Activated CD4-positive, alpha-beta T cell treated with anti-CD3 and anti-CD28 coated beads, Interleukin-2, amount 50 U/mL, for 4 hours (primary cell): ENCODE results near the gene SZRD1.
"Not testable (repeated sequence)": the region's sequence is repeated elsewhere in the genome, so short reads cannot be mapped to it uniquely, and the experiment has no call there.

Experiments
- DNase-seq, 2 experiments: peaks; one replicate each; pipeline ENCODE4 v3.0.0-alpha.2; 2020

The SZRD1 gene, protein sequence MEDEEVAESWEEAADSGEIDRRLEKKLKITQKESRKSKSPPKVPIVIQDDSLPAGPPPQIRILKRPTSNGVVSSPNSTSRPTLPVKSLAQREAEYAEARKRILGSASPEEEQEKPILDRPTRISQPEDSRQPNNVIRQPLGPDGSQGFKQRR

DNA sequence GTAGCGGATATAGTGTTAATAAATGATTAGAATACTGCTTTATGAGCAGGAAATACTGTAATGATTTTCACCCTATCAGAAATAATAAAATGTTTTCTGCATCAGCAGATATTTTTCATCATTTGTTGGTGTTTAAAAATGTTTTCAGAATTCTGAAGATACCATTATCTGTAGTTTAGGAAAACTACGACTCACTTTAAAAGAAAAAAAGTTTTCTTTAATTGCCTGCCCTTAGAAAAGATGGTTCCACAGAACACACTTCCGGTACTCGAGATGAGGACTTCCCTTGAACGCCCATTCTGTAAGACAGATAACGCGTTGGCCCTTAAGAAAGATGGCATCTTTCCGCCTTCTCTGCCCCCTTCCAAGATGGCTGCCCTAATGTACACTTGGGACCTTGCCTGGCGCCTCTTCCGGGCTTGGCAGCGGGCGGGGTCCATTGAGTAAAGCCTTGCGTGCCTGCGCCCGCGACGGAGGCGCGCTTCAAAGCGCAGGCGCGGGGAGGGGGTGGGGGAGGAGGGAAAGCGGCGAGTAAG, at the start of gene SZRD1:
Gene SZRD1, plus strand, starts transcription at position 521 of the 536 bp plus-strand sequence. CDS start 16 bp downstream, outside the sequence.
- peak; percentile 93 to 94 for DNase-seq

DNA sequence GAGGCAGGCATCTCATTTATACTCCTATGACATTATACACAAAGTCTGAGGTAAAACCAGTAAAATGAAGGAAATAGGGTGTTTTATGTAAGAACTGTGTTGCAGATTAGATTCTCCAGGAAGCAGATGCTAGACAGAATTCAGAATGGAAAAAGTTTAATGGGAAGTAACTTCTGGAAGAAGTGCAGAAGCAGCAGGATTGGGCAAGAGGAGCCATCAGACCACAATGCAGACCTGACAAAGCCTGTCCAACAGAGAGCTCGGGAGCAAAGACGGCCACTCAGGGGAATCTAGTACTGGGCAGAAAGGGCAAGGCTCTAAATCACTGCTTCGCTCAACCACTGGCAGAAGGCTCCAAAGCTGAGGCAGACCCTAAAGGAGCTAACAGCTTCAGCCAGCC, 48.5 kb upstream of the SZRD1 start:
- no peak for DNase-seq

DNA sequence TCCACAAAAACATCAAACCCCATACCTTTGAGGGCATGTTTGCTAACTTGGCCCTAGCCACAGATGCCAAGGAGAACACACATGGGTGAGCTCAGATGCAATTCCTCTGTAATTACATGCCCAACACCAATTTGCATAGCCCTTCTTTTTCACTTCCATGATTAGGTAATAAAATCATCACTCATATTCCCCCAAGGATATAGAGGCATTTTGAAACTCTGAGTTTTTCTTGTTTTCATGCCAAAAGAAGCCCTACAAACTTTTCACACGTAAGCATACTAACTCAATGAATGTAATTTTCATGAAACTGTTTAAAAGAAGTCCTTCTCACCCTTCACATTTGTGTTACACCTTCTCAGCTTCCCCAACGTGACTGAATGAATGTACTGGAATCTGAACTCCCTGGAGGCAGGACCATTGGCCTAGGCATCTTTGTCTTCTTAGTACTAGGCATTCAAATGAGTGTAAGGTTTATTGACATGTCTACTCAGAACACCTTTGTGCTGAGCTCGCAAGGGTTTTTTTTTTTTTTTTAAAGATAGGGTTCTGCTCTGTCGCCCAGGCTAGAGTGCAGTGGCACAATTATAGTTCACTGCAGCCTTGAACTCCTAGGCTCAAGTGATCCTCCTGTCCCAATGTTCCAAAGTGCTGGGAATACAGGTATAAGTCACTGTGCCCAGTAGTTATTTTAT, 45.7 kb upstream of the SZRD1 start:
- no peak for DNase-seq

DNA sequence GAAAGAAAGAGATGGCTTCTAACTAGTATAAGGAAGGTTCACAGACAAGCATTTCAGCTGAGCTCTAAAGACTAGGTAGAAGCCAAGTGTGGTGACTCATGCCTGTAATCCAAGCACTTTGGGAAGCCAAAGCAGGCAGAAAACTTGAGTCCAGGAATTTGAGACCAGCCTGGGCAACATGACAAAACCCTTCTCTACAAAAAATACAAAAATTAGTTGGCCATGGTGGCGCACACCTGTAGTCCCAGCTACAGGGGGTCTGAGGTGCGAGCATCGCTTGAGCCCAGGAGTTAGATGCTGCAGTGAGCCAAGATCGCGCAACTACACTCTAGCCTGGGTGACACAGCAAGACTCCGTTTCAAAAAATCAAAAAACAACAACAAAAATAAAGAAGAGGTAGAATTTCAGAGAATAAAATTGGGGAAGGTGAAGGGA, 42.6 kb upstream of the SZRD1 start:
- DNase-seq, result no peak

DNA sequence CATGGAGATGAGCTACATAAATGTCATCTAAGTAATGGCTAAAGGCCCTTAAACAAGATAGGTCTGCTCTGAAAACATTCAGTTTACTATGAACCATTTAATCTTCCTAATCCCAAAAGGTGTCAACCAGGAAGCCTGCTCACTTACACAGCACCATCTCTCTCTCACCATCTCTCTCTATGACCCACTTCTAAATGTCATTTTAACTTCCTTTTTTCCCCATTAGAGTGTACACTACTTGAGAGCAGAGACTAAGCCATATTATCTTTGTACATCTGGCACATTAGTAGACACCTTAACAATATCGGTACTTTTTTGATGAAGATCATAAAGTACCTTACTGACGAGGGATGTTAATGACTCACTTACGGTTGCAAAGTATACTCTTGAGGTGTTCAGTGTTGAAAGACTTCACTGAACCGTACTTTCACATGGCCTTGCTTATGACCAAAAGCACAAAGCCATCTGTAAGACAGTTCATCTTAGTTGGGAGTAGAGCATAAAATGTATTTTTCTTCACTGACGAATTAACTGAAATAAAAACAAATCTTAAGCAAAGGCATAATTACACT, 40.1 kb upstream of the SZRD1 start:
- no peak for DNase-seq

DNA sequence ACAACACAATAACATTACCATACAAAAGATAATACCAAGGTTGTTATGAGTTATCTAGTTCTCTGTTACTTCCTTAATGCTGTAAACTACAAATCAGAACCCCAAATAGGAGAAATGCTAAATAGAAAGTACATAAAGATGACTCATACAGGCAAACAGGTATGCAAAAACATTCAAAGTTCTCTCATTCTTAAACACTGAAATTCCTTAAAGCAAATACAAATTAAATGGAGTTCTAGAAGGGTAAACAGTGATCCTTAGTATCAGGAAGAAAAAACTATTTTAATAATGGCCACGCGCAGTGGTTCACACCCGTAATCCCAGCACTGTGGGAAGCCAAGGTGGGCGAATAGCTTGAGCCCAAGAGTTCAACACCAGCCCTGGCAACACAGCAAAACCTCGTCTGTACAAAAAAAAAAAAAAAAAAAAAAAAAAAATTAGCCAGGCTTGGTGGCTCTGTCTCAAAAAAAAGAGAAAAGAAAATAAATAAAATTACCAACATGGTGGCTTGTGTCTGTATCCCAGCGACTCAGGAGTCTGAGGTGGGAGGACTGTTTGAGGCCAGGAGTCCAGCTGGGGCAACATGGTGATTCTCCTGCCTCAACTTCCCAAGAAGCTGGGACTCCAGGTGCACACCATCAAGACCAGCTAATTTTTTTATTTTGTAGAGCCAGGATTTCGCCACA, 32.2 kb upstream of the SZRD1 start:
- DNase-seq, result no peak

DNA sequence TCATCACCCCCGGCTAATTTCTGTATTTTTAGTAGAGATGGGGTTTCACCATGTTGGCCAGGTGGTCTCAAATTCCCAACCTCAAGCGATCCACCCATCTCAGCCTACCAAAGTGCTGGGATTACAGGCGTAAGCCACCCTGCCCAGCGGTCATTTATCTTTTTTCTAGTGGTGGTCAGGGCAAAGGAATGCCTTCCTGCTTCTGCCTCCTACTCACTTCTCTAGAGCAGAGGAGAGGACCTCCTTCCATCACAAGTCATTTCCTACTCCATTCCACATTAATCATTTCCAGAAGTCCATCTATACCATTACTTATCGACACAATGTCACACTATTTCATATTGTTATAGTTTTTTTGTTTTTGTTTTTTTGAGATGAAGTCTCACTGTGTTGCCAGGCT, 28.1 kb upstream of the SZRD1 start:
- DNase-seq, result no peak

DNA sequence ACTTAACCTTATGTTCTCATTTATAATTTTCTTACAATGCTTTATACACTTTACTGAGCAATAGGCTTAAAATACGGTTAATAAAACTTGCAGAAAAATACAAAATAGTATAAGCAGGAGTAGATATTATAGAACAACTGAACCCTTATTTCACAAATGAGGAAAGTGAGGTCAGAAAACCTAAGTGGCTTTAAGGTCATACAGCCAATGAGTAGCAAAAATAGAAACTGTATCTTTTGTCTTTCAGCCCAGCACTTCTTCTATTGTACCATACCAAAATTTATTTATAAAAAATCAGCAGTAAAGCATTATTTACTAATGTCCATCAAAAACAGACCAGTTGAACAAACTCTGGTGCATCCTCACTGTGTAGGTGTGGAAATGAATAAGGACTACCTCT, 26.4 kb upstream of the SZRD1 start:
- no peak for DNase-seq

DNA sequence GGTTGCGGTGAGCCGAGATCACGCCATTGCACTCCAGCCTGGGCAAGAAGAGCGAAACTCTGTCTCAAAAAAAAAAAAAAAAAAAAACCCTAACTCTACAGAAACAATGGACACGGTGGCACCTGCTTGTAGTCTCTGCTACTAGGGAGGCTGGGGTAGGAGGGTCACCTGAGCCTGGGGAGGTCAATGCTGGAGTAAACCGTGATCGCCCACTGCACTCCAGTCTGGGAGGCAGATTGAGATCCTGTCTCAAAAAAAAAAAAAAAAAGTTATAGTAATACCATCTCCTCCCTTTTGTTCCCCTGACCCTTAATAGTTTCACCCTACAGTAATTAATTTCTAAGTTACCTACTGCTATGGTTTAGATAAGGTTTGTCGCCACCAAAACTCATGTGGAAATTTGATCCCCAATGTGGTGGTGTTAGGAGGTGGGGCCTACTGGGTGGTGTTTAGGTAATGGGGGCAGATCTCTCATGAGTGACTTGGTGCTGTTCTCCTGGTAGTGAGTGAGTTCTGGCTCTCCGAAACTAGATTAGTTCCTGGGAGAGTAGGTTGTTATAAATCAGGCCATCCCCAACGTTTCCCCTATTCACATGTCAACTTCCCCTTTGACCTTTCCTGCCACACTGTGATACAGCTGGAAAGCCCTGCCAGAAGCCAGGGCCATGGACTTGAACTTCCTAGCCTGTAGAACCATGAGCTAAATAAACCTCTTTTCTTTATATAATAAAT, 24.5 kb upstream of the SZRD1 start:
- DNase-seq, result no peak

DNA sequence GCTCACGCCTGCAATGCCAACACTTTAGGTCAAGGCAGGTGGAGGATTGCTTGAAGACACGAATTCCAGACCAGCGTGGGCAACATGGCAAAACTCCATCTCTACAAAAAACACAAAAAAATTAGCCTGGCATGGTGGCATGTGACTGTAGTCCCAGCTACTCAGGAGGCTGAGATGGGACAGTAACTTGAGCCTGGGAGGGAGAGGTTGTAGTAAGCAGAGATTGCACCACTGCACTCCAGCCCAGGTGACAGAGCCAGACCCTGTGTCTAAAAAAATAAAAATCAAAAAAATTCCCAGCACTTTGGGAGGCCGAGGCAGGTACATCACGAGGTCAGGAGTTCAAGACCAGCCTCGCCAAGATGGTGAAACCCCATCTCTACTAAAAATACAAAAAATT, 23.8 kb upstream of the SZRD1 start:
- not testable (repeated sequence) for DNase-seq

DNA sequence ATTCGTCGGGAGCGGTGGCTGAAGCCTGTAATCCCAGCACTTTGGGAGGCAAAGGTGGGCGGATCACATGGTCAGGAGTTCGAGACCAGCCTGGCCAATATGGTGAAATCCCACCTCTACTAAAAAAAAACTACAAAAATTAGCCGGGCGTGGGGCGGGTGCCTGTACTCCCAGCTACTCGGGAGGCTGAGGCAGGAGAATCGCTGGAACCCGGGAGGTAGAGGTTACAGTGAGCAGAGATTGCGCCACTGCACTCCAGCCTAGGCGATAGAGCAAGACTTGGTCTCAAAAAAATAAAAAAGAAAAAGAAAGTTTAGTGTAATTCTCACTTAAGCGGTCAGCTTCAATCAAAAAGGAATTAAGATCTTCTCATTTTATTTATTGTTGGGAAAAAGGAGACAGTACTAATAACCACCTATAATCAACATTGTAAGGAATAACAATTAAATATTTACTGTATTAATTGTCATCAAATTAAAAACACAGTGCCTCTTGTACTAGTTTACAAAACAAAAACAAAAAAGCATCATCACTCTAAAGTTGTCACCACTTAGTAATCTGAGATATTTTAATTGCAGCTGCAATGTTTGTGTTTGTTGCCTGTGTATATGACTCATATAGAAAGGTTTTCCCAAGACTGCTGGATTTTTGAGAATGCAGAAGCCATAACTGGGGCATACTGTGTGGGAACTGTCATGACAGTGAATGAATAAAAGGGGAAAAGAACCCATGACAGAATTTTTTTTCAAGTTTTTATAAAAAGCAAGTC, 18.4 kb upstream of the SZRD1 start:
- no peak for DNase-seq

DNA sequence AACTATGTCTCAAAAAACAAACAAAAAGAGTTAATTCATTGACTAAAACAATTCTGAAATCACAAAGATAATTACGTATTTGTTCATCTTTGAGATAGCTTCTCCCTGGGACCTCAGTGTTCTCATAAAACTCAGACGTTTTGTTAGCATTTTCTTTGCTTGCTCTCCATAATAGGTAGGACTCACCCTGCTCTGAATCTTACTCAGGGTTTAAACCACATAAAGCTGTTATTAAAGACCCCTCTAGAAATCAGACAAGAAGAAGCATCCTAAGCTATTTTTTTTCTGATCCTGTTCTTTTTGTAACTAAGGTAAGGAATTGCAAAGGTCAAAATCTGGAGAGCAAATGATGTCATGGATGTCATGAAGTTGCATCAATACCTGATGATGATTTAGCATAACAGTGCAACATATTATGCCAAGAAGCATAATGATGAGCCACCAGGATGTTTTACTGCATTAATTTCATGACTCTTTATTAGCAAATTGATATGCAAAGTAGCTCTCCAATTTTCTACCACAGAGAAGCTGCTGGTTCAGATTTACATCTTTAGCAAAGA, 17.1 kb upstream of the SZRD1 start:
- no peak for DNase-seq

DNA sequence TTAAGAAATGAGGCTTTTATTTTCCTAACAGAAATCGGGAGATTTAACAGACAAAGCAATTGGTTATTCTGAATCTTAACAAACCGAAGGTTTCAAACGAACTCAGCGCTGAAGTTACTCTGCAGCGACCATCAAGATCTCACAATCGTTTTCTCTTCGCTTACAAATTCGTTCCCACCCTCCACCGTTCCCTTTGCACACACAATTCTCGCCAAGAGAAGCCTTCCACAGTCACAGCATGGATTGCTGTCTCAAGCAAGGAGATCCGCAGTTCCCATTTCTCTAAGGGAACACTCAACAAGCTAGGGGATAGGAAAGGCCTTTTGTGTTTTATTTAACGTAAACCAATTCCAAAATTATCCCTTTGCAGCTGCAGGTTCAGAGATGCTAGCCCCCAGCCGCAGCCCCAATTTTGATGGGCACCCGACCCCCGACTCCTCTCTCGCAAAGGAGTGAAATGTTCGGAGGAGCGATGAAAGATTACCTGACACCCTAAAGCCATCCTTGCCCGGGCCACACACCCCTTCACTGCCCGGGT, 15.5 kb upstream of the SZRD1 start:
- no peak for DNase-seq

DNA sequence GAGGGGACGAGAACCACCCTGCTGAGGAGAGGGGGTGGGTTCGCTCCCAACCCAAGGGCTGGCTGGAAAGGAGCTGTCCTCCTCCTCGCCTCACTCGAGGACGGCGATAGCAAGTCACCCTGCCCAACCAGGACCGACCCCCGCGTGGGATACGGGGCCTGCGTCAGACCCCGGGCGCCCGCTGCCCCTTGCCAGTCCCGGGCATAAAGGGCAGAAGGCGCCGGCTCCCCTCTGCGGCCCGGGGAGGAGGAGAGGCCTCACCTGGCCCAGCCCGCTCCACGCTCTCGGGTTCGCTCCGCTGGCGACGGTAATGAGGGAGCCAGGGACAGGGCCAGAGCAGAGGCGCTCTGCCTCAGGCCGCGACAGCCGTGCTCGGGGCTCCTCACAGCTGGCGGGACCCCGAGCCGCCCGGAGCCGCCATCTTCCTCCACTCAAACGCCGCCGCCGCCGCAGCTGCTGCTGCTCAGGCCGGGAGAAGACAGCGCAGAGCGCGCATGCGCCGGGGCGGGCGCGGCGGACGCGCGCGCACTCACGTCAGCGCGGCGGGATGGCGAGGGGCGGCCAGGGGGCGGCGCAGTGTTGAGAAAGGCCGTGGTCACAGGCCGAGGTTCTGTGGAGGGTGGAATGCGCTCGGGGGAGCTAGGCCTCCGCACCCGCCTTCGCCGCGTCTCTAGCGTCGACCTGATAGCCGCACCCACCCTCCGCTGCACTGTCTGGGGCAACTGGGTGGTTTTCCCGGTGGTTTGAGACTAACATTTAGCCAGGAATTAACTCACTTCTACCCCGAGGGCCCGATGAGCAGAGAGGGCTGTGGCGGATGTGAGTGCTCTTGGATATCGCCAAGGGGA, 14.8 kb upstream of the SZRD1 start, which contains the start of gene FBXO42:
Gene FBXO42, minus strand, starts transcription at position 487 of the 848 bp plus-strand sequence. CDS start 37,062 bp downstream, outside the sequence.
- DNase-seq, result peak; percentile 84 to 86

DNA sequence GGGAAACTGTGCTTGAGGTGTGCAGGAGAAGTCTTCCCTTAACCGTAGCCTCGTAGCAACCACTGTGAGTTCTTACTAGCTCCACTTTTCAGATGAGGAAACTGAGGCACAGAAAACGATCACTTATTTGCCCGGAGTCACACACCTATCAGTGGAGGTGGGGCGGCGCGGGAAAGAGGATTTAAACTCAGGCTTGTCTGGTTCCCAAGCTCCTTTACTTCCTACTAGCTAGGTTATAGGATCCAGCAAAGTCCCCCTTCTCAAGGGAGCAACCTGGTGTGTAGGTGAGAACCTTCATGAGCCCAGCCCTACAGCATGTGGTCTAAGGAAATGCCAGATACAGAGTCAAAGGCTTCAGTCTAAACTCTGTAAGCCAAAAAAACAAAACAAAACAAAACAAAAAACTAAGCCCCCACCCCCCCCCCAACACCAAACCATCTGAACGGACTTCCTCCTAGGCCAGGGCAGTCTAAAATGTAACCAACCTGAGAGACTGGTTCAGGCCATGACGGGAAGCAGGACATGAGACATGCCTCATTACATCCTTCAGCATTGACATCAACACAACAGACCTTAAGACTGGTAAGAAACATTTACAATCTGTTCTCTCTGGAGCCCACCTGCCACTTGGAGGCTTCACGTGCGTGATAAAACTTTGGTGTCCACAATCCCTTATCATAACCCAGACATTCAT, 14.1 kb upstream of the SZRD1 start:
- no peak for DNase-seq

DNA sequence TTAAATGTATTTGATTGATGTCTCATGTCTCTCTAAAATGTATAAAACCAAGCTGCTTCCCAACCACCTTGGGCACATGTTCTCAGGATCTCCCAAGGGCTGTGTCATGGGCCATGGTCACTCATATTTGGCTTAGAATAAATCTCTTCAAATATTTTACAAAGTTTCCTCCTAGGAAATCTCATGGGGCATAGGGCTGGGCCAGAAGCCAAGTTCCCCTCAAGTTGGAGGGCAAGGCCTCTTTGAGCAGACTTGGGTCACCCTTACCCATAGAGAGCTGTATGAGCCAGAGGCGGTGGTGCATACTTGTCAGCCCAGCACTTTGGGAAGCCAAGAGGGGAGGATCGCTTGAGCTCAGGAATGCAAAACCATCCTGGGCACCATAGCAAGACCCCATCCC, 12.4 kb upstream of the SZRD1 start:
- DNase-seq, result no peak

DNA sequence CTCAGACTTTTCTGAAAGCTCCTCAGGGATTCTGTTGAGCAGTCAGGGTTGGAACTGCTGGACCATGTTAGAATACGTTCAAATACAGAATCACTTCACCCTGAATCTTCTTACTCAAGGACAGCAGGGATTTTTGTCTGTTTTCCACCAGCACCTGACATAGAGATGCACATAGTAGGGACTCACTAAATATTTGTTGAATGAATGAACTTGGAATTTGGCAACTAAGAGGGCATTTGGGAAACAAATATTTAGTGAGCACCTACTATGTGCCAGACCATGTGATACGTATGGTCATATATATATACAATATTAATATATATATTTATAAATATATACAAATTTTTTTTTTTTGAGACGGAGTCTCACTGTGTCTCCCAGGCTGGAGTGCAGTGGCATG, 10.2 kb upstream of the SZRD1 start:
- DNase-seq, result no peak

DNA sequence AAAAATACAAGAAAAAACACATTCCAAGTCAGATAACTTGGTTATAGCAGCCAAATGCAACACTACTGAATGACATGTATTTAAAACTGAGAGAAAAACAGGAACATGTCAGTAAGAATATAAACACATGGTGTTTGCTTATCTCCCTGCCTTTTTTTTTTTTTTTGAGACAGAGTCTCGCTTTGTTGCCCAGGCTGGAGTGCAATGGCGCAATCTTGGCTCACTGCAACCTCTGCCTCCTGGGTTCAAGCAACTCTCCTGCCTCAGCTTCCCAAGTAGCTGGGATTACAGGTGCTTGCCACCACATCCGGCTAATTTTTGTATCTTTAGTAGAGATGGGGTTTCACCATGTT, 1.9 kb upstream of the SZRD1 start:
- DNase-seq, result not testable (repeated sequence)

DNA sequence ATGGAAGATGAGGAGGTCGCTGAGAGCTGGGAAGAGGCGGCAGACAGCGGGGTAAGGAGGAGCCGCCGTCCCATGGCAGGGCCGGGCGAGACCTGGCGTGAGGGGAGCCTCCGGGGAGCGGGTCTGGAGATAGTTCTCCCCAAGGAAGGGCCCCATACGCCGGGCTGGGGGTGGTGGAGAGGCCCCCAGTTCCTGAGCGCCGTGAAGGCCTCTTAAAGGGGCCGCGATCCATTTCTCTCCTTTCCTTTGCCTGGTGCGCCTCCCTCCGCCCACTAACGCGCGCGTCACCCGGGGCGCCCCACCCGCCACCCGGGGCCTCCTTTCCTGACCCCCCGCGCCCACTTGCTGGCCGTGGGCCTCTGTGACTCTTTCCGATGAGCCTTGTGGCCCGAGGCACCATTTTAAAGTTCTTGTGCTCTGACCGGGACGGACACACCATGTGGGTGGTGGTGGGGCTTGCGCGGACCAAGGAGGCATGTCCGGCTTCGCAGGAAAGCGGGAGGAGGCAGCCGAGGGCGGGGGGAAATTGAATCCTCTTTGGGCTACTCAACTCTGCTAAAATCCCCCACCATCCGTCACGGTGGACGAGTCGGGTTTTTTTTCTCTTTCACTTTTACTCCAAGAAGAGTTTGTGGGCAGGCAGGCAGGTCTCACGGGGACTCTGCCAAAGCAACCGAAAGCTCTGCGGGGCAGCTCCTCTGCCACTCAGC, 371 bp downstream of the SZRD1 start:
- peak; percentile 80 to 84 for DNase-seq
